Measurements from ENCODE around the gene RPS18.
"Not testable (repeated sequence)": the region's sequence is repeated elsewhere in the genome, so short reads cannot be mapped to it uniquely, and the experiment has no call there.

RPS18 gene

GRCh38 chr6:33273129-33273923, 1.5 kb downstream of the RPS18 start:
- DNase-seq, result no peak

GRCh38 chr6:33273924-33274902, 2.3 kb downstream of the RPS18 start:
- DNase-seq, result no peak

- not testable (repeated sequence) for DNase-seq
Measured at GRCh38 chr6:33275795-33276580, 4.1 kb downstream of the RPS18 start.

- no peak for DNase-seq
Measured at GRCh38 chr6:33276581-33276863, 4.6 kb downstream of the RPS18 start.

- DNase-seq, result peak; percentile 81
Measured at GRCh38 chr6:33276864-33277662, 5.2 kb downstream of the RPS18 start, which contains the start of gene B3GALT4. Gene B3GALT4, plus strand, starts transcription at chr6:33277123. Its CDS starts 297 bp downstream, at chr6:33277420.

- no peak for DNase-seq
Measured at GRCh38 chr6:33277663-33278391, 6.0 kb downstream of the RPS18 start.

GRCh38 chr6:33278392-33278741, 6.5 kb downstream of the RPS18 start:
- no peak for DNase-seq

- no peak for DNase-seq
Measured at GRCh38 chr6:33278810-33279209, 6.9 kb downstream of the RPS18 start.

GRCh38 chr6:33279257-33279695, 7.4 kb downstream of the RPS18 start:
- no peak for DNase-seq

- no peak for DNase-seq
Measured at GRCh38 chr6:33279971-33280511, 8.2 kb downstream of the RPS18 start.

- DNase-seq, result no peak
Measured at GRCh38 chr6:33280539-33280938, 8.7 kb downstream of the RPS18 start.

- DNase-seq, result not testable (repeated sequence)
Measured at GRCh38 chr6:33285214-33285613, 13.3 kb downstream of the RPS18 start.

- DNase-seq, result no peak
Measured at GRCh38 chr6:33286946-33287914, 15.4 kb downstream of the RPS18 start.

- DNase-seq, result no peak
Measured at GRCh38 chr6:33288141-33288920, 16.5 kb downstream of the RPS18 start.

GRCh38 chr6:33288921-33289783, 17.3 kb downstream of the RPS18 start, which contains the start of the genes PFDN6 and WDR46:
Gene PFDN6, plus strand, starts transcription at chr6:33289601. Its CDS starts 256 bp downstream, at chr6:33289857.
Gene WDR46, minus strand, starts transcription at chr6:33289239. Its CDS starts 69 bp downstream, at chr6:33289170.
- peak; percentile 83 for DNase-seq

GRCh38 chr6:33289784-33290315, 18.0 kb downstream of the RPS18 start:
- no peak for DNase-seq

GRCh38 chr6:33290459-33290858, 18.6 kb downstream of the RPS18 start:
- DNase-seq, result no peak
